Suprapubic skin (tissue), 4 donors: ENCODE results near the gene CLTCL1. TPM values are rescaled to one million over a fixed set of nuclear protein-coding genes. Genes with fewer than 3 reads are reported as not detected.

Experiments
- DNase-seq, 2 donors: peaks; one replicate each; pipeline ENCODE4 v3.0.0-alpha.2; 2019; ENCODE audit warnings: low spot score in 2 of 2
- H3K27ac ChIP-seq: fragments of 200-600 bp; sonication (generic); one replicate; pipeline ENCODE4 v1.5.1; 2019
- H3K27me3 ChIP-seq: fragments of 200-600 bp; sonication (generic); one replicate; pipeline ENCODE4 v1.5.1; 2019
- H3K36me3 ChIP-seq: fragments of 200-600 bp; sonication (generic); one replicate; pipeline ENCODE4 v1.5.1; 2019
- H3K4me1 ChIP-seq: fragments of 200-600 bp; sonication (generic); one replicate; pipeline ENCODE4 v1.5.1; 2019
- H3K4me3 ChIP-seq: fragments of 200-600 bp; sonication (generic); one replicate; pipeline ENCODE4 v1.5.1; 2019; ENCODE audit warnings: mild to moderate bottlenecking
- H3K9me3 ChIP-seq: fragments of 200-600 bp; sonication (generic); one replicate; pipeline ENCODE4 v1.5.1; 2019
- CTCF ChIP-seq, 2 donors: fragments of 200-600 bp in 1 of 2; fragments of 450-650 bp in 1 of 2; sonication (generic) in 1 of 2; IDR thresholded peaks; one replicate each; pipeline ENCODE4 v1.5.1; 2016 to 2019; ENCODE audit warnings: antibody characterized with exemption in 2 of 2, mild to moderate bottlenecking in 1 of 2, moderate library complexity in 1 of 2
- EP300 ChIP-seq: sonication (generic); formaldehyde crosslinking; IDR thresholded peaks from one replicate; pipeline ENCODE4 v1.6.1; 2017; ENCODE audit warnings: antibody characterized with exemption
- POLR2A ChIP-seq, 2 donors: fragments of 450-650 bp; IDR thresholded peaks; one replicate each; pipeline ENCODE4 v1.6.1; 2017; ENCODE audit warnings: antibody characterized with exemption in 2 of 2, mild to moderate bottlenecking in 2 of 2, moderate library complexity in 2 of 2
- POLR2AphosphoS5 ChIP-seq, 3 donors: sonication (generic); formaldehyde crosslinking; IDR thresholded peaks; one replicate each; pipeline ENCODE4 v1.6.1; 2017; ENCODE audit warnings: antibody characterized with exemption in 3 of 3
- WGBS: methylation state at CpG from one replicate; pipeline ENCODE4 v1.1.5; 2018; 5-methylcytosine and 5-hydroxymethylcytosine counted together
- total RNA-seq, 4 donors: library from RNA; depleted of rRNA; stranded (reverse); fragments of >200 nt; gene quantifications; one replicate each; pipeline ENCODE4 v1.1.0, GENCODE V29; 2016

The CLTCL1 gene
- total RNA-seq, 4 donors from 2014 or later = 5.6 to 12.5 (median 9.4) TPM

GRCh38 chr22:19275104-19275503 lies 16.4 kb downstream of the CLTCL1 start:
- H3K36me3 ChIP-seq = no peaks in the 10 kb centered on the region
- H3K27me3 ChIP-seq = no peaks in the 10 kb centered on the region
- H3K4me1 ChIP-seq = no peaks in the 10 kb centered on the region
- TF ChIP-seq EP300 (no peak), POLR2A (IDR thresholded peaks at IDR 0.05) (no peak), POLR2AphosphoS5 (IDR thresholded peaks at IDR 0.05) (no peak), CTCF (IDR thresholded peaks at IDR 0.05) (no peak)
- H3K9me3 ChIP-seq = no peaks in the 10 kb centered on the region
- no peak overlapping the region for H3K27ac ChIP-seq
- no peak overlapping the region for H3K4me3 ChIP-seq
- WGBS = 95% methylated on average over 8 of the region's 8 CpGs
- DNase-seq = no peak

- no peaks in the 10 kb centered on the region for H3K27me3 ChIP-seq
- no peak overlapping the region for H3K27ac ChIP-seq
- 83% methylated on average over 10 of the region's 10 CpGs for WGBS
Measured at GRCh38 chr22:19271856-19272535, 19.5 kb downstream of the CLTCL1 start.

GRCh38 chr22:19271273-19271855 lies 20.2 kb downstream of the CLTCL1 start:
- DNase-seq = no peak
- no peaks in the 10 kb centered on the region for H3K36me3 ChIP-seq
- no peak overlapping the region for H3K27ac ChIP-seq
- peaks cover 5% of the 10 kb centered on the region for H3K9me3 ChIP-seq
- no peaks in the 10 kb centered on the region for H3K27me3 ChIP-seq
- H3K4me1 ChIP-seq = no peaks in the 10 kb centered on the region
- 76% methylated on average over 4 of the region's 4 CpGs for WGBS
- no peak overlapping the region for H3K4me3 ChIP-seq
- TF ChIP-seq CTCF (IDR thresholded peaks at IDR 0.05) (no peak), POLR2A (IDR thresholded peaks at IDR 0.05) (no peak), POLR2AphosphoS5 (IDR thresholded peaks at IDR 0.05) (no peak), EP300 (no peak)

More at GRCh38 chr22:19271856-19272535, 19.5 kb downstream of the CLTCL1 start:
- Histone ChIP-seq H3K4me3 (no peak overlapping the region), H3K36me3 (no peaks in the 10 kb centered on the region), H3K9me3 (no peaks in the 10 kb centered on the region), H3K4me1 (no peaks in the 10 kb centered on the region)
- no peak for DNase-seq
- no peak for TF ChIP-seq POLR2A (IDR thresholded peaks at IDR 0.05)
- no peak for TF ChIP-seq EP300
- no peak for TF ChIP-seq CTCF (IDR thresholded peaks at IDR 0.05)
- TF ChIP-seq POLR2AphosphoS5 (IDR thresholded peaks at IDR 0.05) = no peak

GRCh38 chr22:19270873-19271272 lies 20.6 kb downstream of the CLTCL1 start:
- Histone ChIP-seq H3K27ac (no peak overlapping the region), H3K9me3 (peaks cover 9% of the 10 kb centered on the region), H3K27me3 (no peaks in the 10 kb centered on the region), H3K36me3 (no peaks in the 10 kb centered on the region), H3K4me1 (no peaks in the 10 kb centered on the region), H3K4me3 (no peak overlapping the region)
- 95% methylated on average over 1 of the region's 1 CpG for WGBS
- no peak for DNase-seq
- TF ChIP-seq POLR2AphosphoS5 (IDR thresholded peaks at IDR 0.05) (no peak), CTCF (IDR thresholded peaks at IDR 0.05) (no peak), EP300 (no peak), POLR2A (IDR thresholded peaks at IDR 0.05) (no peak)

GRCh38 chr22:19266547-19267086 lies 24.9 kb downstream of the CLTCL1 start:
- no peak overlapping the region for H3K4me3 ChIP-seq
- no peak for DNase-seq
- 96% methylated on average over 2 of the region's 2 CpGs for WGBS
- no peaks in the 10 kb centered on the region for H3K27me3 ChIP-seq
- peaks cover 14% of the 10 kb centered on the region for H3K9me3 ChIP-seq
- H3K4me1 ChIP-seq = no peaks in the 10 kb centered on the region
- no peak overlapping the region for H3K27ac ChIP-seq
- no peak for TF ChIP-seq CTCF (IDR thresholded peaks at IDR 0.05)
- H3K36me3 ChIP-seq = no peaks in the 10 kb centered on the region
